Tibial nerve (tissue), 4 donors: ENCODE results near the gene PACSIN2. TPM values are rescaled to one million over a fixed set of nuclear protein-coding genes. Genes with fewer than 3 reads are reported as not detected.

Source experiments
- DNase-seq, 2 donors: peaks; one replicate each; pipeline ENCODE4 v3.0.0-alpha.2; 2019; ENCODE audit warnings: low spot score in 2 of 2
- H3K27ac ChIP-seq, 4 donors: fragments of 200-600 bp; sonication (generic) in 3 of 4; one replicate each; pipeline ENCODE4 v1.5.1; 2017 to 2019; ENCODE audit warnings: mild to moderate bottlenecking in 1 of 4
- H3K27me3 ChIP-seq, 2 donors: fragments of 200-600 bp; sonication (generic) in 1 of 2; one replicate each; pipeline versions ENCODE4 v1.5.1 to v1.6.0; 2017 to 2019
- H3K36me3 ChIP-seq, 3 donors: fragments of 200-600 bp; sonication (generic); one replicate each; pipeline ENCODE4 v1.5.1; 2018 to 2019
- H3K4me1 ChIP-seq, 4 donors: fragments of 200-600 bp; sonication (generic) in 3 of 4; one replicate each; pipeline ENCODE4 v1.5.1; 2017 to 2019
- H3K4me3 ChIP-seq, 4 donors: fragments of 200-600 bp; sonication (generic) in 3 of 4; one replicate each; pipeline ENCODE4 v1.5.1; 2017 to 2019; ENCODE audit warnings: mild to moderate bottlenecking in 1 of 4, moderate library complexity in 1 of 4
- H3K9me3 ChIP-seq, 4 donors: fragments of 200-600 bp; sonication (generic) in 3 of 4; one replicate each; pipeline ENCODE4 v1.5.1; 2017 to 2019
- EP300 ChIP-seq, 2 donors: sonication (generic); formaldehyde crosslinking; IDR thresholded peaks; one replicate each; pipeline ENCODE4 v1.6.1; 2017; ENCODE audit warnings: antibody characterized with exemption in 2 of 2, mild to moderate bottlenecking in 1 of 2
- POLR2A ChIP-seq, 2 donors: fragments of 450-650 bp; IDR thresholded peaks; one replicate each; pipeline ENCODE4 v1.6.1; 2017; ENCODE audit warnings: antibody characterized with exemption in 2 of 2, mild to moderate bottlenecking in 2 of 2, moderate library complexity in 2 of 2
- WGBS, 2 donors: methylation state at CpG; one replicate each; pipeline ENCODE4 v1.1.5; 2018; 5-methylcytosine and 5-hydroxymethylcytosine counted together
- total RNA-seq, 4 donors: library from RNA; depleted of rRNA; stranded (reverse); fragments of >200 nt; gene quantifications; one replicate each; pipeline ENCODE4 v1.1.0, GENCODE V29; 2016
- TF ChIP-seq, protein P1 (sequence below), 5 experiments: fragments of 200-600 bp in 3 of 5; fragments of 450-650 bp in 2 of 5; sonication (generic) in 3 of 5; IDR thresholded peaks; one replicate each; pipeline ENCODE4 v1.5.1; 2016 to 2019; ENCODE audit warnings: antibody characterized with exemption in 5 of 5, mild to moderate bottlenecking in 3 of 5, moderate library complexity in 2 of 5

The PACSIN2 gene
- total RNA-seq, 4 donors from 2014 or later, result 45.9 to 78.2 (median 59.0) TPM

DNA sequence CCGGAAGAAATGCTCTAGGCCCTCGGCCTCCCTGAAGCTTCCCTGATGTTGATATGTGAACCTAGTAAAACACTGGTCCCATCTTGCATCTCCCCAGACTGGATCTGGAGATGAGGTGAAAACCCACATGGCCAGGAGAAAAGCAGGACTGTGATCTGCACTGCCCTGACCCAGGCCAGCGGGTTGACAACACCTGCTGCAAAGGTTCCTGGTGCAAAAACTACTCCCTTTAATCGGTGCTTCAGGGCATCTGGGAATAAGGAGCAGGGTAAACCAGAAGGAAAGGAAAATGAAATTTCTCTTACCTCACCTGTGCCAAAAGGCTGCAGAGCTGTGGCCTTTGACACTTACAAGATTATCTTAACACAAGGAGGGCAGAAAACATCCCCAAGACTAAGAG is 30.6 kb downstream of the PACSIN2 start:
- Histone ChIP-seq H3K27me3 (no peaks in the 10 kb centered on the region), H3K4me1 (peaks cover 0 to 45% (median 4%) of the 10 kb centered on the region in 4 donors), H3K9me3 (no peaks in the 10 kb centered on the region), H3K4me3 (no peak overlapping the region), H3K27ac (no peak overlapping the region), H3K36me3 (no peaks in the 10 kb centered on the region)
- 86% methylated on average over 4 of the region's 4 CpGs for WGBS, 2 donors
- TF ChIP-seq POLR2A (IDR thresholded peaks at IDR 0.05) (no peak), EP300 (IDR thresholded peaks at IDR 0.05) (no peak)
- TF ChIP-seq, protein P1, sequence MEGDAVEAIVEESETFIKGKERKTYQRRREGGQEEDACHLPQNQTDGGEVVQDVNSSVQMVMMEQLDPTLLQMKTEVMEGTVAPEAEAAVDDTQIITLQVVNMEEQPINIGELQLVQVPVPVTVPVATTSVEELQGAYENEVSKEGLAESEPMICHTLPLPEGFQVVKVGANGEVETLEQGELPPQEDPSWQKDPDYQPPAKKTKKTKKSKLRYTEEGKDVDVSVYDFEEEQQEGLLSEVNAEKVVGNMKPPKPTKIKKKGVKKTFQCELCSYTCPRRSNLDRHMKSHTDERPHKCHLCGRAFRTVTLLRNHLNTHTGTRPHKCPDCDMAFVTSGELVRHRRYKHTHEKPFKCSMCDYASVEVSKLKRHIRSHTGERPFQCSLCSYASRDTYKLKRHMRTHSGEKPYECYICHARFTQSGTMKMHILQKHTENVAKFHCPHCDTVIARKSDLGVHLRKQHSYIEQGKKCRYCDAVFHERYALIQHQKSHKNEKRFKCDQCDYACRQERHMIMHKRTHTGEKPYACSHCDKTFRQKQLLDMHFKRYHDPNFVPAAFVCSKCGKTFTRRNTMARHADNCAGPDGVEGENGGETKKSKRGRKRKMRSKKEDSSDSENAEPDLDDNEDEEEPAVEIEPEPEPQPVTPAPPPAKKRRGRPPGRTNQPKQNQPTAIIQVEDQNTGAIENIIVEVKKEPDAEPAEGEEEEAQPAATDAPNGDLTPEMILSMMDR (IDR thresholded peaks at IDR 0.05), result no peak
- DNase-seq, result no peak

DNA sequence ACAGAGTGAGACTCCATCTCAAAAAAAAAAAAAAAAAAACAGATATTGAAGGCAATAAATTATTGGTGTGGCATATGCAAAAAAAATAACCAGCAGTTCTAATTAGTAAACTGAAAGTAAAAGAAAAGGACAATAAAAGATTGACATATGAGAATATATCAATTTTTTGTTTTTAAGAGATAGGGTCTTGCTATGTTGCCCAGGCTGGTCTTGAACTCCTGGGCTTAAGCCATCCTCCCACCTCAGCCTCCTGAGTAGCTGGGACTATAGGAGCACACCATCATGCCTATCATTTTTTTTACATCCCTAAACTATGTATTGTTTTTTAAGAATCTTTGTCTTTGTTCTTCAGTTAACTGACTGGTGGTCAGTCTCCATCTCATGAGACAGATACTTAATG is 31.5 kb downstream of the PACSIN2 start:
- DNase-seq, result no peak
- Histone ChIP-seq H3K27me3 (no peaks in the 10 kb centered on the region), H3K4me1 (peaks cover 0 to 45% (median 9%) of the 10 kb centered on the region in 4 donors), H3K27ac (no peak overlapping the region), H3K9me3 (no peaks in the 10 kb centered on the region), H3K36me3 (no peaks in the 10 kb centered on the region), H3K4me3 (no peak overlapping the region)
- TF ChIP-seq, protein P1 (IDR thresholded peaks at IDR 0.05), result no peak
- TF ChIP-seq EP300 (IDR thresholded peaks at IDR 0.05) (no peak), POLR2A (IDR thresholded peaks at IDR 0.05) (no peak)

DNA sequence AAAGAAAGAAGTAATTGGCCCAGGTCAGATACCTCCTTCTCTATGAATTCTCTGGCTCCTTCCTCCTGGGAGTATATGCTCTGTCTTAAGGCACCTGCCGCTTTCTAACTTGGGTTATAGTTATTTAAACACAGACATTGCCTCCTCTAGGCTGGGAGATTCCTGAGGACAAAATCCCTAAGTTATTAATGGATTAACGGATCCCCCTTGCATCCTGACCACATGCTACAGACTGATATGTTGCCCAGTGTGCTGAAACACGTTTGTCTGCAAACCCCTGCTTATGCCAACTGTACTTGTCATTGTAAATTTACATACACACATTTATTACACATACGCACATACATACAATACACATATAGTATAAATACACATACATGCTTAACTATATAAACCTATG is 35.3 kb downstream of the PACSIN2 start:
- TF ChIP-seq POLR2A (IDR thresholded peaks at IDR 0.05), result no peak
- TF ChIP-seq EP300 (IDR thresholded peaks at IDR 0.05), result no peak
- TF ChIP-seq, protein P1 (IDR thresholded peaks at IDR 0.05), result no peak
- H3K4me1 ChIP-seq, result peaks cover 0 to 44% (median 26%) of the 10 kb centered on the region in 4 donors
- H3K27ac ChIP-seq, result no peak overlapping the region
- no peaks in the 10 kb centered on the region for H3K27me3 ChIP-seq
- no peak for DNase-seq
- no peaks in the 10 kb centered on the region for H3K36me3 ChIP-seq
- 75 to 79% methylated on average over 4 of the region's 4 CpGs for WGBS, 2 donors
- no peaks in the 10 kb centered on the region for H3K9me3 ChIP-seq
- no peak overlapping the region for H3K4me3 ChIP-seq

DNA sequence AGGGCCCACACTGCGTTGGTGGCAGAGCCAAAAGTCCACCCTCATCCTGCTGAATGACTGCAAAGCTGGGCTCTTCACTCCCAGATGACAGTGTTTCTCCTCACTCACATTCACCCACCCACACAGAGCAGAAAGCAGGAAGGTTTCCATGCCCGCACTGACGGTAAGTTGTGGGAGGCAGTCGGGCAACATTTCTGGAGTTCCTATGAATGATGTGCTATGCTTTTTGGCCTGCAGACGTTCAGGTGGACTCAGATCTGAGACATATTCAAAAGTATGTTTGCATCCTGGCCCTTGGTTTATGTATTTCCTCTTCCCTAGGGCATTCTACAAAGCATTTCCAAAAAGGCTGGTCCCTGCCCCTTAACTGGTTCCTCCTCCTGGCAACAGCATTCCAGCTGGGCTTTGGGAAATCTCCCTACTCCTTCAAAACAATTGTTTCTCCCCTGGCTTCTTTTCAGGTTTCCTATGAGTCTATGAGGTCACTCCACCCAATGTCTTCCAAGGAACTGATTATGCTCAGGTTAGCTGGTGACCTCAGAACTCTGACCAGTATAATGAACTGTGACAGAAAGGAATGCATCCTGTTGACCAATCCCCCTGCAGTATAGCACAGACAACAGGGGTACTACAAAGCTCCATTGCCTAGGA is 36.4 kb downstream of the PACSIN2 start:
- peaks cover 0 to 50% (median 34%) of the 10 kb centered on the region in 4 donors for H3K4me1 ChIP-seq

DNA sequence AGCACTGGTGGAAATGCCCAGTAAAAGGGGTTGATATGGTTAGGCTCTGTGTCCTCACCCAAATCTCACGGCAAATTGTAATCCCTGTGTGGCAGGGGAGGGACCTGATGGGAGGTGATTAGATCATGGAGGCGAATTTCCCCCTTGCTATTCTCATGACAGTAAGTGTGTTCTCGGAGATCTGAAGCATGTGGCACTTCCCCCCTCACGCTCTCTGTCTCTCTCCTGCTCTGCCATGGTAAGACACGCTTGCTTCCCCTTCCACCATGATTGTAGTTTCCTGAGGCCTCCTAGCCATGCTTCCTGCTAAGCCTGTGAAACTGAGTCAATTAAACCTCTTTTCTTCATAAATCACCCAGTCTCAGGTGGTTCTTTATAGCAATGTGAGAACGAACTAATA is 37.4 kb downstream of the PACSIN2 start:
- Histone ChIP-seq H3K9me3 (no peaks in the 10 kb centered on the region), H3K36me3 (no peaks in the 10 kb centered on the region), H3K4me3 (no peak overlapping the region), H3K27ac (peak overlapping the region in 2 of 4 donors; percentile 51 to 62), H3K27me3 (no peaks in the 10 kb centered on the region), H3K4me1 (peaks cover 0 to 60% (median 40%) of the 10 kb centered on the region in 4 donors)
- TF ChIP-seq POLR2A (IDR thresholded peaks at IDR 0.05) (no peak), EP300 (IDR thresholded peaks at IDR 0.05) (no peak)
- TF ChIP-seq, protein P1 (IDR thresholded peaks at IDR 0.05), result no peak
- no peak for DNase-seq
- 76 to 83% methylated on average over 6 of the region's 6 CpGs for WGBS, 2 donors

More for the DNA sequence above, 36.4 kb downstream of the PACSIN2 start:
- H3K27ac ChIP-seq, result peak overlapping the region in 2 of 4 donors; percentile 51 to 62
- TF ChIP-seq, protein P1 (IDR thresholded peaks at IDR 0.05), result no peak
- peak in 1 of 2 donors; percentile 19 for TF ChIP-seq EP300 (IDR thresholded peaks at IDR 0.05)
- H3K27me3 ChIP-seq, result no peaks in the 10 kb centered on the region
- no peaks in the 10 kb centered on the region for H3K9me3 ChIP-seq
- no peaks in the 10 kb centered on the region for H3K36me3 ChIP-seq
- WGBS, 2 donors, result 15 to 31% methylated on average over 5 of the region's 5 CpGs
- no peak for DNase-seq
- no peak overlapping the region for H3K4me3 ChIP-seq
